HG03439 (cell line): ENCODE results near the gene PEDS1.
A peak's percentile ranks its signal among the peaks of the same experiment; 100 is the strongest.
"Not testable (repeated sequence)": the region's sequence is repeated elsewhere in the genome, so short reads cannot be mapped to it uniquely, and the experiment has no call there.

Experiments
- ATAC-seq: cut with Tn5 transposase; IDR thresholded peaks from one replicate; pipeline ENCODE4 v1.9.1; 2021; ENCODE audit warnings: mild to moderate bottlenecking, moderate library complexity; ENCODE audit not compliant: unreplicated experiment

Gene PEDS1

GRCh38 chr20:50115041-50115512 is 38.4 kb downstream of the PEDS1 start:
- ATAC-seq: no peak

DNA sequence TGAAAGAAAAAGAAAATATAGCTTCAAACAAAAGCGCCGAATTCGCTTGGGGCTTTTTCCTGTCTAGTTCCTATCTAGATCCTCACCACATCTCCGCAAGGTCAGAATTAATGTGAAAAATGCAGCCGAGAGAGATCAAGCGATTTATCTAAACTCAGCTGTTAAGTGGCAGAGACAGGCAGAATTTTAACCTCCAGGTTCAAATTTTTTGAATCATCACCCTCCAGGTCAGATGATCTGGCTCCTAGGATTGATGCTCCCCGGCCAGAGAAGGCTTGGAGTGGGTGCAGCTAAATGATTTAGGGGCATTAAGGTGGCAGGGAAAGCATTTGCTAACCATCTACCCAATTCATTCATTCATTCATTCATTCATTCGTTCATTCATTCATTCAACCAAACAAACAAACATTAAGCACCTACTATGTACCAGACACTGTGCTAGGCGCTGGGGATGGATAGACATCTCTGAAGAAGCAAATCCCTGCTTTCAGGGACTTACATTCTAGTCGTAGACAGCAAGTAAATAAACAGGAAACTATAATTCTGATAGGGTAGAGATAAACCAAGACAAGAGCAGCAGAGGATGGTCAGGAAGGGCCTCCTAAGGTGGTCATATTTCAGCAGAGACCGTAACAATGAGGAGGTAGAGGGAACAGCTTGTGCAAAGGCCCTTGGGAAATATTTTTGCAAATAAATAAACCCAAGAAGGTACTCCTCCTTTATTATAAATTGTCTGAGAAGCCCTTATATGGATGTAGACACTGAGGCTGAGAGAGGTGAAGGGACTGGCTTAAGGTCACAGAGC is 39.9 kb downstream of the PEDS1 start:
- no peak for ATAC-seq

- peak; percentile 42 for ATAC-seq
Measured at GRCh38 chr20:50112512-50113419, 40.8 kb downstream of the PEDS1 start, which contains the start of gene UBE2V1. TSS of gene UBE2V1 (minus strand) at chr20:50113150. CDS start at chr20:50113128, 22 bp downstream.

DNA sequence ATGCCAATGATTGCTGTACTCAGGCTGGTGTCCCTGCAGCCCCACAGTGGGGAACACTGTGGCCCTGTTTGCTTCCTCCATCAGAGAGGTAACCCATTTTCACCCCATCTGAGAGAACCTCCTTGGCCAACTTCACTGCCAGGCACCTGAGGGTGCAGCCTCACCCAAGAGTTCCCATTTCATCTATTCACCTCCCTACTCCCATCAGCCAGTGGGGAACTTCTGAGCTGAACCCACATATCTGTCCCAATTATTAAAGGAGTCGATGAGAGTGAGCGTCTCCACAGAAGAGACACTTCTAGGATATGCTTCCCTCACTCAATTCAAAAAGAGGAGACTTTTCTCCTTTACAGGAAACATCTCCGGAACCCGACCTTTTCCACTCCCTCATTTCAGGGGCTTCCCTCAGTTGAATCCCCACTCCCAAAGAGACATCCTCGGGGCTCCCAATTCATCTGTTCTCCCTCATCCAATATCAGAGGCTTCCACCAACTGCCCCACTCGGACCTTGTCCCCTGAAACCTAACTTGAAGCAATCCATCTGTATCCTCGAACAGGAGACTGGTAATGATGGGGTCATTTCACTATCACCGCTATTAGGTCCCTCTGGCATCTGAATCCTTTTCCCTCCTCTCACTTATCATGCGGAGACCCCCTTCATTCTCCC is 41.6 kb downstream of the PEDS1 start:
- ATAC-seq: no peak

- ATAC-seq: no peak
Measured at GRCh38 chr20:50111120-50111828, 42.2 kb downstream of the PEDS1 start.

- no peak for ATAC-seq
Measured at GRCh38 chr20:50110141-50111047, 43.1 kb downstream of the PEDS1 start.

- ATAC-seq: no peak
Measured at GRCh38 chr20:50108556-50109235, 44.8 kb downstream of the PEDS1 start.

GRCh38 chr20:50107796-50108331 is 45.7 kb downstream of the PEDS1 start:
- no peak for ATAC-seq

- ATAC-seq: no peak
Measured at GRCh38 chr20:50107086-50107660, 46.4 kb downstream of the PEDS1 start.

DNA sequence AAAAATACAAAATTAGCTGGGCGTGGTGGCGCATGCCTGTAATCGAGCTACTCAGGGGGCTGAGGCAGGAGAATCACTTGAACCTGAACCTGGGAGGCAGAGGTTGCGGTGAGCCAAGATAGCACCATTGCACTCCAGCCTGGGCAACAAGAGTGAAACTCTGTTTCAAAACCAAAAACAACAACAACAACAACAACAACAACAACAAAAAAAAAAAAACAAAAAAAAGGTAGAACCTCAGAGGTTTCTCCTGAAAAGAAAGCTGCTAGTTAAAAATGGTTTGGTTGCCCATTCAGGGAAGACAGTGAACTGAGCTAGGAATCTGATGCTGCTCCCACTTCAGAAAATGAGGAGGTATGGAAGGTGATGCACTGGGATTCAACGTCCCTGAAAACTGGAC is 46.9 kb downstream of the PEDS1 start:
- ATAC-seq: not testable (repeated sequence)
